ENCODE data around the gene USPL1.

GRCh38 chr13:30698488-30699005, 80.8 kb downstream of the USPL1 start:
- TF ChIP-seq CTCF (IDR thresholded peaks at IDR 0.05 in 4 of 5, conservative IDR thresholded peaks at IDR 0.05 in 1 of 5), result no peak
- TF ChIP-seq POLR2A (IDR thresholded peaks at IDR 0.05), result no peak
